PFSK-1 (cell line): ENCODE measurements around the gene KDM6A.

Experiments
- FOXP2 ChIP-seq: optimal IDR thresholded peaks from 2 replicates; pipeline ENCODE3; 2011; ENCODE audit warnings: borderline replicate concordance, control low read depth, inconsistent platforms; ENCODE audit not compliant: insufficient read depth; ENCODE audit errors: extremely low read length, extremely low read depth
- POLR2AphosphoS5 ChIP-seq: IDR thresholded peaks from 2 replicates; pipeline ENCODE4 v1.6.1; 2012; ENCODE audit warnings: low read depth, mild to moderate bottlenecking, control low read depth, low read length, moderate library complexity
- REST ChIP-seq, 2 experiments: IDR thresholded peaks; 2 replicates each; pipeline versions ENCODE4 v1.6.1 to v1.8.0; 2011 to 2012; ENCODE audit warnings: low read depth in 2 of 2, low read length in 2 of 2, control low read depth in 1 of 2, inconsistent platforms in 1 of 2, mild to moderate bottlenecking in 1 of 2, moderate library complexity in 1 of 2; ENCODE audit not compliant: insufficient read depth in 1 of 2
- SIN3A ChIP-seq: IDR thresholded peaks from 2 replicates; pipeline ENCODE4 v1.6.1; 2012; ENCODE audit warnings: mild to moderate bottlenecking, low read length, moderate library complexity, borderline replicate concordance; ENCODE audit not compliant: insufficient read depth
- TAF1 ChIP-seq: IDR thresholded peaks from 2 replicates; pipeline ENCODE4 v1.6.1; 2012; ENCODE audit warnings: low read length, control low read depth, borderline replicate concordance; ENCODE audit not compliant: insufficient read depth

- no peak for TF ChIP-seq REST (IDR thresholded peaks at IDR 0.05; ENCODE audit: insufficient read depth in 1 of 2, low read depth in 2 of 2, low read length in 2 of 2)
- TF ChIP-seq SIN3A, result no peak
- TF ChIP-seq POLR2AphosphoS5, result no peak
- no peak for TF ChIP-seq TAF1
- TF ChIP-seq FOXP2, result no peak
Measured at GRCh38 chrX:44947995-44948394, 75.0 kb downstream of the KDM6A start.
